Adrenal gland (tissue), 5 donors: ENCODE measurements around the gene AP1B1.

Source experiments
- POLR2A ChIP-seq, 2 donors: fragments of 450-650 bp; IDR thresholded peaks; one replicate each; pipeline ENCODE4 v1.6.1; 2017; ENCODE audit warnings: antibody characterized with exemption in 2 of 2, mild to moderate bottlenecking in 2 of 2, moderate library complexity in 1 of 2
- TF ChIP-seq, protein P1 (sequence below), 6 experiments: fragments of 450-650 bp in 4 of 6; fragments of 200-600 bp in 2 of 6; sonication (generic) in 1 of 6; IDR thresholded peaks; 1 replicate in 5 of 6; 2 replicates in 1 of 6; pipeline versions ENCODE4 v1.5.1 to v1.8.0; 2016 to 2021; ENCODE audit warnings: antibody characterized with exemption in 6 of 6, mild to moderate bottlenecking in 2 of 6, moderate library complexity in 1 of 6
- donor health status: DM: no; HTN: no; CAD: no.

DNA sequence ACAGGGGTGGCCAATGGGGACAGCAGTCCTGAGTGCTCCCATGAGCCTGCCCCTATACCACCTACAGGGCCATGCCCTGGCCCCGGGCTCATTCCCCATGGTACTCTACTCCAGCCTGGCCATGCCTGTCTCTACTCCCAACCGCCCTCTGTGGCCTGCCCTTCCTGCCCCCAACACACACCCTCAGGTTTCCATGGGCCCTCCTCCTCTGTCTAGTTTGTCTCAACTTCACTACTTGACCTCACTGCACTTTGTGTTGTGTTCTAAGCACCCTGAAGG, 46.6 kb downstream of the AP1B1 start:
- TF ChIP-seq POLR2A (IDR thresholded peaks at IDR 0.05): no peak
- TF ChIP-seq, protein P1, sequence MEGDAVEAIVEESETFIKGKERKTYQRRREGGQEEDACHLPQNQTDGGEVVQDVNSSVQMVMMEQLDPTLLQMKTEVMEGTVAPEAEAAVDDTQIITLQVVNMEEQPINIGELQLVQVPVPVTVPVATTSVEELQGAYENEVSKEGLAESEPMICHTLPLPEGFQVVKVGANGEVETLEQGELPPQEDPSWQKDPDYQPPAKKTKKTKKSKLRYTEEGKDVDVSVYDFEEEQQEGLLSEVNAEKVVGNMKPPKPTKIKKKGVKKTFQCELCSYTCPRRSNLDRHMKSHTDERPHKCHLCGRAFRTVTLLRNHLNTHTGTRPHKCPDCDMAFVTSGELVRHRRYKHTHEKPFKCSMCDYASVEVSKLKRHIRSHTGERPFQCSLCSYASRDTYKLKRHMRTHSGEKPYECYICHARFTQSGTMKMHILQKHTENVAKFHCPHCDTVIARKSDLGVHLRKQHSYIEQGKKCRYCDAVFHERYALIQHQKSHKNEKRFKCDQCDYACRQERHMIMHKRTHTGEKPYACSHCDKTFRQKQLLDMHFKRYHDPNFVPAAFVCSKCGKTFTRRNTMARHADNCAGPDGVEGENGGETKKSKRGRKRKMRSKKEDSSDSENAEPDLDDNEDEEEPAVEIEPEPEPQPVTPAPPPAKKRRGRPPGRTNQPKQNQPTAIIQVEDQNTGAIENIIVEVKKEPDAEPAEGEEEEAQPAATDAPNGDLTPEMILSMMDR (IDR thresholded peaks at IDR 0.05): no peak
